Stimulated activated effector memory CD8-positive, alpha-beta T cell treated with anti-CD3 and anti-CD28 coated beads, Interleukin-12 subunit alpha, Interleukin-12 subunit beta, amount 100 ng/mL, for 72 hours (primary cell): ENCODE results near the gene EFCAB11.

Experiments used
- ATAC-seq: fragments of 150-1000 bp; cut with Tn5 transposase; 2 replicates; pipeline ENCODE4 v1.10.0; 2021
- DNase-seq, 2 donors: peaks; one replicate each; pipeline ENCODE4 v3.0.0; 2021 to 2022; ENCODE audit warnings: low spot score in 2 of 2
- H3K27ac Mint-ChIP-seq: one replicate; pipeline ENCODE4 v1.8.0; 2022; ENCODE audit warnings: mild to moderate bottlenecking, mixed read lengths
- H3K36me3 Mint-ChIP-seq: one replicate; pipeline ENCODE4 v1.8.0; 2022; ENCODE audit warnings: mild to moderate bottlenecking, mixed read lengths
- H3K4me1 Mint-ChIP-seq: one replicate; pipeline ENCODE4 v1.8.0; 2022; ENCODE audit warnings: mixed read lengths
- H3K4me3 Mint-ChIP-seq: one replicate; pipeline ENCODE4 v1.8.0; 2022; ENCODE audit warnings: mild to moderate bottlenecking, mixed read lengths
- H3K9me3 Mint-ChIP-seq: one replicate; pipeline ENCODE4 v1.8.0; 2022; ENCODE audit warnings: mixed read lengths

Gene EFCAB11

GRCh38 chr14:89806451-89806850, 148.1 kb downstream of the EFCAB11 start:
- ATAC-seq (peak; percentile 44), DNase-seq (no peak)
- Mint-ChIP-seq H3K9me3 (no peaks in the 10 kb centered on the region), H3K4me3 (no peak overlapping the region), H3K4me1 (no peaks in the 10 kb centered on the region), H3K27ac (no peak overlapping the region), H3K36me3 (no peaks in the 10 kb centered on the region)

GRCh38 chr14:89805501-89805900, 149.0 kb downstream of the EFCAB11 start:
- Mint-ChIP-seq H3K4me1 (no peaks in the 10 kb centered on the region), H3K4me3 (no peak overlapping the region), H3K27ac (no peak overlapping the region), H3K9me3 (no peaks in the 10 kb centered on the region), H3K36me3 (no peaks in the 10 kb centered on the region)
- DNase-seq = no peak
- ATAC-seq = no peak

GRCh38 chr14:89803542-89803941, 151.0 kb downstream of the EFCAB11 start:
- Mint-ChIP-seq H3K4me1 (no peaks in the 10 kb centered on the region), H3K36me3 (no peaks in the 10 kb centered on the region), H3K9me3 (no peaks in the 10 kb centered on the region), H3K4me3 (no peak overlapping the region), H3K27ac (no peak overlapping the region)
- ATAC-seq (no peak), DNase-seq (no peak)

- no peaks in the 10 kb centered on the region for H3K4me1 Mint-ChIP-seq
- no peaks in the 10 kb centered on the region for H3K36me3 Mint-ChIP-seq
- no peaks in the 10 kb centered on the region for H3K9me3 Mint-ChIP-seq
- no peak for DNase-seq
- ATAC-seq = no peak
- no peak overlapping the region for H3K27ac Mint-ChIP-seq
- no peak overlapping the region for H3K4me3 Mint-ChIP-seq
Observed at GRCh38 chr14:89801136-89801535, 153.4 kb downstream of the EFCAB11 start.

- H3K27ac Mint-ChIP-seq = no peak overlapping the region
- no peak overlapping the region for H3K4me3 Mint-ChIP-seq
- no peak for ATAC-seq
- no peaks in the 10 kb centered on the region for H3K36me3 Mint-ChIP-seq
- no peaks in the 10 kb centered on the region for H3K9me3 Mint-ChIP-seq
- H3K4me1 Mint-ChIP-seq = no peaks in the 10 kb centered on the region
- no peak for DNase-seq
Observed at GRCh38 chr14:89798212-89798773, 156.2 kb downstream of the EFCAB11 start.

- no peaks in the 10 kb centered on the region for H3K9me3 Mint-ChIP-seq
- DNase-seq (no peak), ATAC-seq (no peak)
- H3K4me3 Mint-ChIP-seq = no peak overlapping the region
- no peaks in the 10 kb centered on the region for H3K4me1 Mint-ChIP-seq
- H3K36me3 Mint-ChIP-seq = no peaks in the 10 kb centered on the region
- no peak overlapping the region for H3K27ac Mint-ChIP-seq
Observed at GRCh38 chr14:89797148-89797547, 157.4 kb downstream of the EFCAB11 start.

- Mint-ChIP-seq H3K4me1 (no peaks in the 10 kb centered on the region), H3K4me3 (no peak overlapping the region), H3K9me3 (no peaks in the 10 kb centered on the region), H3K36me3 (no peaks in the 10 kb centered on the region), H3K27ac (no peak overlapping the region)
- DNase-seq (no peak), ATAC-seq (no peak)
Observed at GRCh38 chr14:89794096-89794495, 160.4 kb downstream of the EFCAB11 start.

GRCh38 chr14:89793367-89793716, 161.2 kb downstream of the EFCAB11 start:
- H3K36me3 Mint-ChIP-seq = no peaks in the 10 kb centered on the region

GRCh38 chr14:89792489-89793366, 161.8 kb downstream of the EFCAB11 start:
- no peaks in the 10 kb centered on the region for H3K36me3 Mint-ChIP-seq
- H3K4me1 Mint-ChIP-seq = no peaks in the 10 kb centered on the region
- H3K9me3 Mint-ChIP-seq = no peaks in the 10 kb centered on the region
- no peak for DNase-seq
- H3K4me3 Mint-ChIP-seq = no peak overlapping the region
- no peak for ATAC-seq
- no peak overlapping the region for H3K27ac Mint-ChIP-seq

More at GRCh38 chr14:89793367-89793716, 161.2 kb downstream of the EFCAB11 start:
- no peak overlapping the region for H3K27ac Mint-ChIP-seq
- no peak overlapping the region for H3K4me3 Mint-ChIP-seq
- no peaks in the 10 kb centered on the region for H3K9me3 Mint-ChIP-seq
- DNase-seq (no peak), ATAC-seq (no peak)
- no peaks in the 10 kb centered on the region for H3K4me1 Mint-ChIP-seq

- Mint-ChIP-seq H3K27ac (no peak overlapping the region), H3K4me3 (no peak overlapping the region), H3K4me1 (no peaks in the 10 kb centered on the region), H3K9me3 (no peaks in the 10 kb centered on the region), H3K36me3 (no peaks in the 10 kb centered on the region)
- ATAC-seq (no peak), DNase-seq (no peak)
Observed at GRCh38 chr14:89787525-89787924, 167.0 kb downstream of the EFCAB11 start.

- no peak for DNase-seq
- Mint-ChIP-seq H3K36me3 (no peaks in the 10 kb centered on the region), H3K4me3 (no peak overlapping the region), H3K27ac (no peak overlapping the region), H3K4me1 (no peaks in the 10 kb centered on the region), H3K9me3 (no peaks in the 10 kb centered on the region)
- no peak for ATAC-seq
Observed at GRCh38 chr14:89781046-89781445, 173.5 kb downstream of the EFCAB11 start.

- no peaks in the 10 kb centered on the region for H3K36me3 Mint-ChIP-seq
- no peak for ATAC-seq
- no peaks in the 10 kb centered on the region for H3K4me1 Mint-ChIP-seq
- H3K27ac Mint-ChIP-seq = no peak overlapping the region
- no peak for DNase-seq
- no peak overlapping the region for H3K4me3 Mint-ChIP-seq
- H3K9me3 Mint-ChIP-seq = no peaks in the 10 kb centered on the region
Observed at GRCh38 chr14:89779707-89780106, 174.8 kb downstream of the EFCAB11 start.

GRCh38 chr14:89775946-89776345, 178.6 kb downstream of the EFCAB11 start:
- ATAC-seq (no peak), DNase-seq (no peak)
- Mint-ChIP-seq H3K4me3 (no peak overlapping the region), H3K27ac (no peak overlapping the region), H3K36me3 (no peaks in the 10 kb centered on the region), H3K4me1 (peaks cover 18% of the 10 kb centered on the region), H3K9me3 (no peaks in the 10 kb centered on the region)

- no peaks in the 10 kb centered on the region for H3K36me3 Mint-ChIP-seq
- H3K4me1 Mint-ChIP-seq = peaks cover 18% of the 10 kb centered on the region
- H3K4me3 Mint-ChIP-seq = no peak overlapping the region
- H3K27ac Mint-ChIP-seq = no peak overlapping the region
- no peak for ATAC-seq
- no peaks in the 10 kb centered on the region for H3K9me3 Mint-ChIP-seq
- DNase-seq = no peak
Observed at GRCh38 chr14:89775151-89775550, 179.4 kb downstream of the EFCAB11 start.

GRCh38 chr14:89773644-89774316, 180.8 kb downstream of the EFCAB11 start:
- Mint-ChIP-seq H3K36me3 (no peaks in the 10 kb centered on the region), H3K4me3 (peak overlapping the region; percentile 60), H3K27ac (peak overlapping the region; percentile 43), H3K4me1 (peaks cover 18% of the 10 kb centered on the region), H3K9me3 (no peaks in the 10 kb centered on the region)
- ATAC-seq (peak; percentile 96), DNase-seq (peak; percentile 29 to 73)

GRCh38 chr14:89773151-89773550, 181.4 kb downstream of the EFCAB11 start:
- H3K4me3 Mint-ChIP-seq = peak overlapping the region; percentile 60
- no peak overlapping the region for H3K27ac Mint-ChIP-seq
- no peak for DNase-seq
- no peak for ATAC-seq
- no peaks in the 10 kb centered on the region for H3K36me3 Mint-ChIP-seq
- H3K4me1 Mint-ChIP-seq = peaks cover 18% of the 10 kb centered on the region
- no peaks in the 10 kb centered on the region for H3K9me3 Mint-ChIP-seq
